HG03196 (cell line): Measurements from ENCODE around the gene SNX9.
"Not testable (repeated sequence)": the region's sequence is repeated elsewhere in the genome, so short reads cannot be mapped to it uniquely, and the experiment has no call there.

Experiments used
- ATAC-seq: cut with Tn5 transposase; IDR thresholded peaks from one replicate; pipeline ENCODE4 v1.9.1; 2021; ENCODE audit not compliant: unreplicated experiment

Gene SNX9

DNA sequence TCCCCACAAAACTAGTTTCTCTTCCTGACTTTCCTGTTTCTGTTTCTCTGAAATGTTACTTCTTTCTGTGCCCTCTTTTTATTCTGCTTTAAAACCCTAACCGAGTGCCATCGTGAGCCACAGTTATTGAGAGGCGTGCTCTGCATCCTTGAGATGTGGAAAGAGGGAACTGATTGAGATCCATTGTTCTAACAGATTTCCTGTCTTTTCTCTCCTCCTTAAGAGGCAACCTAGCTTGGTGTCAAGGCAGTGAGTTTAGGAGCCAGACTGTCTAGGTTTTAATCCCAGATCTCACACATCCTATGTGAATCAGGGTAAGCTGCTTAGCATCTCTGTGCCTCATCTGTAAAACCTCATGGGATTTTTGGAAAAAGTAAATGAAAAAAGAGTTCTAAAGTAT is 57.5 kb downstream of the SNX9 start:
- no peak for ATAC-seq

DNA sequence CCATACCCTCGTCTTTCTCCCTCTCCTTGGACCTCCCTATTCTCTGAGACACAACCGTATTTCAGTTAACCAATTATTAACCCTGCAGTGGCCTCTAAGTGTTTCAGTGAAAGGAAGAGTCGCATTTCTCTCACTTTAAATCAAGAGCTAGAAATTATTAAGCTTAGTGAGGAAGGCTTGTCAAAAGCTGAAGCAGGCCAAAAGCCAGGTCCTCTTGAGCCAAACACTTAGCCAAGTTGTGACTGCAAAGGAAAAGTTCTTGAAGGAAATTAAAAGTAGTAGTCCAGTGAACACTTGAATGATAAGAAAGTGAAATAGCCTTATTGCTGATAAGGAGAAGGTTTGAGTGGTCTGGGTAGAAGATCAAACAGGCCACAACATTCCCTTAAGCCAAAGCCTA is 58.3 kb downstream of the SNX9 start:
- no peak for ATAC-seq

DNA sequence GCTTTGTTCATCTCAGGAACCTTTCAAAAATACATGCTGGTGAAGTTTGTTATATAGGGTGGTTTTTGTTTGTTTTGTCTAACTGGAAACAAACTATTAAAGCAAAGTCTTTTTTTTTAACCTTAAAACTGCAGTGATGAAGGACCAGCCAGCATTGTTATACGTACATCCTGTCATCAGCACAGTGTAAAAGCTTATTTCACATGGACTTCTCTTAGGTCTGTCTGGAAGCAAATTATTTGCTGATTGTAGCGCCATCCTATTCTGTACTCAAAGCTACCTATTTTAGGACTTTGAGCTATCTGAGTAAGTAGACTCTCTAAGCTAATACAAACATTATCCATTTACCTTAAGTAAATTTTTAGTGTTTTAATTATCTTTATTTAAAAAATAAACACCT is 61.7 kb downstream of the SNX9 start:
- ATAC-seq, result no peak

- no peak for ATAC-seq
These were observed 62.3 kb downstream of the SNX9 start for GRCh38 chr6:157885211-157885788.

DNA sequence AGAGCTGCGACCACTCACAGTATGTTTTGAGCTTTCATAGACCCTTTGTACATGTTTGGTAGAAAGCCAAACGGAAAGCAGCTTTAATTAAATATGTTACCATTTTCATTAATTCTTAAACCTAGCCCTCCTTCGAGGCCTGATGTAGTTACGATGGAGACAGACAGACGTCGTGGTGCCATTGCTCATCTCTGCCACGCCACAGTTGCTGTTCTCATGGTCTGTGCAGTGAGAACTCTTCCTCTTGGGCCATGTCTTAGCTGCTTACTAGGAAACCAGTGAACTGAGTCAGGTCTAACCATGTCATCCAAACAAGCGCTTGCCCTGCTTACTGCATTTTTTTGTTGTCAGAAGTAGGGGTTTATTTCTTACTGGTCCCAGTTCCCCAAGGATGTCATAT is 62.8 kb downstream of the SNX9 start:
- ATAC-seq, result no peak

DNA sequence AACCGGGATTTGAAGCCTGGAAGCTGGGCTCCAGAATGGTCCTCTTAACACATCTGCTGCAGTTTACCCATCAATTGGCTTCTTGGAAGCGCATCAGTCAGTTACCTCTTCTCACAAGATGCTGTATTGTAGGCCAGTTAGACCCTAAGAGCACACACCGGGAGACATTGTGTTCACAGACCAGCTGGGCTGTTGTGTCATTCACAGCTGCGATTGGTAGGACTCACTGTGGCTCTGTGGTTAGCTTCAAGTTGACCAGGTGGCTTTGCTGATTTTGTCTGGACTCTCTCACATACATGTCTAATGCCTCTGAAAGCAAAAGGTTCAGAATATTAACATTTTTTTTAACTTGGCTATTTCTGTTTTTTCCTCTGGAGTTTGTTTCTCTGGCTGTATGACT is 64.8 kb downstream of the SNX9 start:
- no peak for ATAC-seq

DNA sequence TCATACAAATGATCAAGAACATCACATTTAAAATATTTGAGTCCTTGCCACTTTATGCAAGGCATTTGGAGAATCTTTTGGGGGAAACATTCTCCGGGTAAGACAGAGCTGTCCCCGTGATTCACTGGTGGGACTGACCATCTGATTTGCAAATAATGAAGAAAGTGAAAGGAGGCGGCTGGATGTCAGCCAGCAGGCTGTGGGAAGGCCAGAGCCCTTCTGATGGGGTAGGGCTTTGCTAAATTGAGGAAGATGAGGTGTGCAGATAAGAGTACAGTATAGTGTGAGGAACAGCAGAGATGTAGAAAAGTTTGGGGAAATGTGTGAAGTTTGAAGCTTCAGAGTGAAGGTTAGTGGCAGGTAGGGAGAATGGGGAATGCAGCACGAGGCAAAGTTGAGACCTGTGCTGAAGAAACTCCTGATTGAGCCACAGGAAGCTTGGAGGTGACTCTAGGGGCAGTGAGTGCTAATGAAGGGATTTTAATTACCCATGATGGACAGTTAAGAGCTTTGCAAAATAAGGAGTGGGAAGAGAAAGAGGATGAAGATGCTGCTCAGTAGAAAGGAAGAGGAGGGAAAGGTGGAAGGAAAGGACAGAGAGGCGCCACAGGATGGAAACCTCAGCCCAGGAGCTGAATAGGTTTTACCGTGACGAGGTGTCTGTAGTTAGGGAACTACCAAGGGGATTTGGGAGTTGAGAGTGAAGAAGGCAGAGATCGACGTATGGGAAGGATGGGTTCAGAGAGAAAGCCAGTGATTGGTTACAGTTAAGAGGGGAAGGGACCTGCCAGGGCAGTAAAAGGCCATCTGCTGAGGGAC is 68.7 kb downstream of the SNX9 start:
- ATAC-seq, result no peak

DNA sequence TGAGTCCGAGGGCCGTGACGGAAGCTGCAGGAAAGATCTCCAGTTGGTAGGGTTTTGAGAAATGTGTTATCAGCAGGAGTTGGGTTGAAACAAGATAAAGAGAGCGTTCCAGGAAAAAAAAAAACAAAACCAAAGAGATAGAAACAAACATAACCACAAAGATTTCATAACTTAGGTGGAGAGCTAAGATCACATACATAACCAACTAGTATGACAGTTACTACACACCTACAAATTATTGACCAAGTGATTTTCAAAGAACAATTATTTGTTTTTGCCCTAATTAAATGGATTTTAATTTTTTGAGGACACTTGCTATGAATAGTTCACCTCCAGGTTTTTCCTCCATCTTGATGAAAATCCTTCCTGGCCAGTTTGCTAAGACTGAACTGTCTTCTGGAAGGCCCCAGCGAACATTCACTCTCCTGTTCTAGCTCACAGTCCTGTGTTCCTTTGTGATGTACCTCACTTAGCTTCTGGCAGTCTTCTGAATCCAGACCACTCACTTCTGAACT is 69.4 kb downstream of the SNX9 start:
- ATAC-seq, result no peak

DNA sequence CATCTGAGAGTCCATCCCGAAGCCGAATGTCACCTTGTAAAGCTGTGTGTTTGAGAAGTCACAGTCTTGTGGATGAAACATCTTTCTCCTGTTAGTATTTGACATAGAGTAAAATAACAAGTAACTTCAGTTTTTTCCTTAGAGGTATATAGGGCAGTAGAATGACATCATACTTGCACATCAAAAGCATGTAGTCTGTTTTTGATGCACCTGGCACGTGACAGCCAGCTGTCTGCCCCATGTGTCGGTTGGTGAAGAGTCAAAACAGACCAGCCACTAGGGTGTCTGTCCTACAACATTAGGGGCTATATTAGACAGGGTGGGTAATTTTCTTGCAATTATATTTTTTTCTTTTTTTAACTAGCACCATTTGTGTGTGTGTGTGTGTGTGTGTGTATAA is 70.2 kb downstream of the SNX9 start:
- no peak for ATAC-seq

- ATAC-seq, result no peak
These were observed 72.5 kb downstream of the SNX9 start for GRCh38 chr6:157895585-157895984.

- no peak for ATAC-seq
These were observed 73.9 kb downstream of the SNX9 start for GRCh38 chr6:157896932-157897331.

DNA sequence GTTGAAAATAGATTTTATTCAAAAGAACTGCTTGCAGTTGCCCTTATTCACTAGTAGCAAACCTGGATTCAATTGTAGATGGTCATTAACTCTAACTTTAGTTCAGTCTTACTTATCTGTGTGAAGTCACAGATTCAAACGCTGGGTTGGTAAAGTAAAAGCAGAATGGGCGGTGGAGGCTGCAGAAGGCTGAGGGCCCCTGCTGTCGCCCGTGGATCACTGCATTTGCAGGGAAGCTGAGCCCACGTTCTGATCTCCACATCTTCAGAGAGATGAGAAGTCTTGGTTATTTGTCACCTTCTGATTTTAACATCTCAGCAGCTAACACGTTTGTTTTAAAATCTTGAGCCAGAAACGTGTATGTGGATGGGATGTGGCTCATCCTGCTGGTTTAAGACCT is 75.1 kb downstream of the SNX9 start:
- ATAC-seq, result no peak

DNA sequence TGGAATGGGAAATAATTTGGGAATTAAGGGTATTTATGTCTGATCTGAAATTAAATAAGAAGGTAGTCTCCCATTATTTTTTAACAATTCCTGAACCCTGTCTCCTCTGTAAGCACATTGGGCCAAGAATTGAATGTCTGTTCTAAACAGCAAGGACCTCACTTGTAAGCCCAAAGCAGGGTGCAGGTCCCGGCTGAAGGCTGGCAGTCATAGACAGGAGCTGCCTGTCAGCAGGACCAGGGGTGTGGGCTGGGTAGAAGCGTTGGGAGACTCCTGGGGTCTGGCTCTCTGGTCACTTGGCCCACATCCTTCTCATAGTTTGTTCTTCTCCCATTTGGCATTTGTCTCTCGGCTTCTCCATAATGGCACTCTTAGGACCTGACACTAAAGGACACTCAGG is 75.6 kb downstream of the SNX9 start:
- no peak for ATAC-seq

DNA sequence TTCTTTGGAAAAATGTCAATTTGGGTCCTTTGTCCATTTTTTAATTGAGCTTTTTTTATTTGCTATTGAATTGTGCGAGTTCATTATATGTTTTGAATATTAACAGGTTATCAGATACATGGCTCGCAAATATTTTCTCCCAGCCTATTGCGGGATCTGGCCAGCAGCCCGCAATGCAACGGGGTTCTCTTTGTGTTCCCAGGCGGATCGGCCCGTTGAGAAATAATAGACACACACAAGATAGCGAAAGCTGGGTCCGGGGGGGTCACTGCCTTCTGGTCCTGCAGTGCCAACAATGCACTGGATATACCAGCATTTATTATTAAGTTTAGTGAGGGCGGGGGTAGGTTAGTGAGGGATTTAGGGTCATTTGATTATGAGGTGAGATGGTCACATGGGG is 77.2 kb downstream of the SNX9 start:
- ATAC-seq, result not testable (repeated sequence)

- not testable (repeated sequence) for ATAC-seq
These were observed 77.7 kb downstream of the SNX9 start for GRCh38 chr6:157900751-157901150.

- no peak for ATAC-seq
These were observed 82.0 kb downstream of the SNX9 start for GRCh38 chr6:157904999-157905398.

DNA sequence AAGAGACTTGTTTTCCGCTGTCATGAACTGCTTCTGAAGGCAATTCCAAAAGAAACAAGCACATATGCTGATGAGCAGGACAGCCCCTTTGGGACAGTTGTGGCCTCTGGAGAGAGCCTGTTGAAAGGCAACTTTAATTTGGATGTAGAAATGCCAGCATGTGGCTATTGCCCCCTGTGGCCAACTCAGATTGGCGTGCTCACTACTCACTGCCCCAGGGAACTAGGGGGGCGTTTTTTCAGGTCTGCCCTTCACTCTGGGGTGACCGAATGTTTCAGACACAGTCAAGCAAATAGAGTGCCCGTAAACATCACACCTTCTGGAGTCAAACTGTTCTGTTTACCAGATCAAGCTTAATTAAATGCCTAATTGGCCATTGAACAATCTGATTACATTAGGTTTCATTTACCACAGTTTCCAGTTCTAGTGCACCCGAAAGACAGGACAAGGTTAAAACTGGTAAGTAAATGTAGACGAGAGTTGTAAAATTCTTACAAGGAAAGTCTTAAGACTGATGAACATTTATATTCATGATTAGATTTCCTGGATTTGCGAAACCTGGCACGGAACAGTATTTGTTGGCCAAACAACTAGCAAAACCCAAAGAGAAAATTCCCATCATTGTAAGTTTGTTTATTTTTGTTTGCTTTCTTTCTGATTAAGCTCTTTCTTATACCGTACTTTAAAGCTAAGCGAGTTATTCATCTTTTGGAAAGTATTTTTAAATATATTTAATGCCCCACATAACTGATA is 82.7 kb downstream of the SNX9 start:
- no peak for ATAC-seq

- no peak for ATAC-seq
These were observed 83.6 kb downstream of the SNX9 start for GRCh38 chr6:157906537-157907061.

DNA sequence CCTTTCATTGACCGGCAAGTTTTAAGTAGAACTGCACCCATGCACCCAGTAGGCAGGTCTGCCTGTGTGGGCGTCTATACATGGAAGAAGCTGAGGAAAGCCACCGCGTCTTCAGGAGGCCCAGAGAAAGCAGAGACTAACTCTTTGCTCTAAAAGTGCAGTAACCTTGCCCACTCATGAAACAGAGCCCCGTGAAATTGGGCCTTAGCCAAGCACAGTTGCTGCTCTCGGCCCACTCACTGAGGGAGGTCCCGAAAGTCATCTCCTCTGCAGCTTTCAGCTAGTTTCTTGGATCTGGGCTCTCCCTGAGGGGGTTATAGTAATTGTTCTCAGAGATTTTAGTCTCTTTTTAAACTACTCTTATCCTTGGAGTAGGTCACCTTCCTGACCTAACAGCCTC is 84.6 kb downstream of the SNX9 start:
- no peak for ATAC-seq

DNA sequence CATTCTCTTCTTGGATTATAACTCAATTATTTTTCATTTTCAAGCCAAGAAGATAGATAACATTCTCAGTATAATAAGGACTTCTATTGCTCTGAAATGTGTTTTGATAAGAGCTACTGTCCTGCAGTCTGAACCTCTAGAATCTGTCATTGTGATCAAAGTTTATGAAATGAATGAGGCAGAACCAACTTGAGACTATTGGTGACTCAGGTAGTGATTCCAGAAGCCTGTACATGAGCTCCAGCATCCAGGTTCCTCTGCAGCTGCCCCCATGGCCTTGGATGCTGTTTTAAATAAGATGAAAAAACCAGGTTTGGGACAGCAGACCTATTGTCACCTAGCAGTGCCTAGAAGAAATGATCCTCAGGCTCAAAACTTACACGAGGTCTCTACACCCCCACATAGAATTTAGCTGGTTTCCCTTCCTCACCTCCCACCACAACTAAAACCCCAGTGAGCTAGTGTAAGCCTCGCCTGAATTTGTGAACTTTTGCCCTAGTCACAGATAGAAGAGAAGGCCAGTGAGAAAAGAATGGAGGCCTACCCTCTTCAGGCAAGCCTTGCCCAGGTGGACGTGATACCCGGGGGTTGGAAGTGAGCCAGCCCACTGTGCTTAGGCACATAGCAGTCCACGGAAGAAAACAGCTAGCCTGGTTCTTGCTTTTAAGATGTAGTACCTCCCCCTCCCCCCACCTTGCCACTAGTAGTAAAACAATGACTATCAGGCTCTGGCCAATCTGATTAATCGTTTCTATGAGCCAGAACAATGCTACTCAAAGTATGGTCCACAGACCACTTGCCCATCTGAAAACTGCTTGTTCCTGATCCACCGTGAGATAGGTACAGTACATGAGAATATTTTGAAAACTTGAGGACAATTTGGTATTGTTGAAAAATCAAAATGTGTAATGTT is 85.6 kb downstream of the SNX9 start:
- no peak for ATAC-seq

GRCh38 chr6:157909282-157909664 is 86.2 kb downstream of the SNX9 start:
- no peak for ATAC-seq
